A673 (cell line): Measurements from ENCODE around the gene TSHZ2. TPM values are rescaled to one million over a fixed set of nuclear protein-coding genes. Genes with fewer than 3 reads are reported as not detected.

Source experiments
- BruUV-seq: library from RNA; stranded (reverse); fragments of 400-500 nt; replicated peaks from 2 replicates; lab custom pipeline; 2021; lab: Mats Ljungman, UMichigan
- CTCF ChIA-PET: fragments of 300-600 bp; sonication (Branson Sonifier 250); formaldehyde crosslinking; loops from one replicate; lab custom pipeline; 2022; ENCODE audit warnings: antibody characterized with exemption; lab: Charles Lee
- POLR2A ChIA-PET: fragments of 300-600 bp; sonication (Branson Sonifier 250); formaldehyde crosslinking; loops from one replicate; lab custom pipeline; 2022; ENCODE audit warnings: antibody characterized with exemption; ENCODE audit not compliant: low non-redundant PET; lab: Charles Lee
- DNase-seq: peaks from one replicate; pipeline ENCODE4 v3.0.0-alpha.2; 2015; ENCODE audit warnings: low spot score
- H3K27ac ChIP-seq: fragments of 200-600 bp; sonication (generic); 2 replicates; pipeline ENCODE4 v1.5.1; 2016; ENCODE audit warnings: mixed run types, low read depth, mild to moderate bottlenecking, mixed read lengths, antibody characterized with exemption, low read length; ENCODE audit not compliant: poor library complexity, severe bottlenecking
- H3K27me3 ChIP-seq: fragments of 200-600 bp; sonication (generic); replicated peaks from 2 replicates; pipeline ENCODE4 v1.6.1; 2017; ENCODE audit warnings: mixed run types, low read depth, mild to moderate bottlenecking, mixed read lengths, antibody characterized with exemption, low read length; ENCODE audit not compliant: insufficient read depth, poor library complexity
- H3K36me3 ChIP-seq: fragments of 200-600 bp; sonication (generic); 2 replicates; pipeline ENCODE4 v1.6.1; 2016; ENCODE audit warnings: mixed run types, mild to moderate bottlenecking, mixed read lengths, antibody characterized with exemption, low read length; ENCODE audit not compliant: insufficient read depth, poor library complexity, severe bottlenecking
- H3K4me1 ChIP-seq: fragments of 200-600 bp; sonication (generic); 2 replicates; pipeline ENCODE4 v1.6.1; 2017; ENCODE audit warnings: mixed run types, mild to moderate bottlenecking, mixed read lengths, antibody characterized with exemption, low read length; ENCODE audit not compliant: insufficient read depth, poor library complexity, severe bottlenecking
- H3K4me3 ChIP-seq: fragments of 200-600 bp; sonication (generic); 2 replicates; pipeline ENCODE4 v1.5.1; 2016; ENCODE audit warnings: low read depth, mixed run types, mild to moderate bottlenecking, mixed read lengths, low read length; ENCODE audit not compliant: poor library complexity, severe bottlenecking
- H3K9me3 ChIP-seq: fragments of 200-600 bp; sonication (generic); 2 replicates; pipeline ENCODE4 v1.6.1; 2016; ENCODE audit warnings: mixed run types, low read depth, mild to moderate bottlenecking, mixed read lengths, antibody characterized with exemption, low read length; ENCODE audit not compliant: poor library complexity, severe bottlenecking
- CTCF ChIP-seq: fragments of 300-800, 200-600 bp; sonication (generic); conservative IDR thresholded peaks from 2 replicates; pipeline ENCODE4 v1.5.1; 2017; ENCODE audit warnings: low read depth, mild to moderate bottlenecking, antibody characterized with exemption, low read length, moderate library complexity, mixed read lengths
- EZH2 ChIP-seq: fragments of 200-600 bp; sonication (generic); IDR thresholded peaks from 2 replicates; pipeline ENCODE4 v1.6.1; 2017; ENCODE audit warnings: borderline replicate concordance, low read depth, mild to moderate bottlenecking, mixed read lengths, antibody characterized with exemption, low read length; ENCODE audit not compliant: poor library complexity, severe bottlenecking
- intact Hi-C: fragments of 100-400 bp; cut with micrococcal nuclease; formaldehyde crosslinking; loops from one replicate; pipeline ENCODE4 v1.10.0; 2022; ENCODE audit not compliant: unreplicated experiment
- total RNA-seq: library from RNA; stranded (reverse); gene quantifications from 2 replicates; pipeline ENCODE4 v1.2.3, GENCODE V29; 2021

The TSHZ2 gene
- total RNA-seq, 1 experiment from 2014 or later: 4.1 TPM

GRCh38 chr20:53423587-53424146 lies 451.5 kb downstream of the TSHZ2 start:
- H3K27ac ChIP-seq: no peak overlapping the region
- H3K27me3 ChIP-seq: no peaks in the 10 kb centered on the region
- TF ChIP-seq EZH2 (no peak), CTCF (no peak)
- intact Hi-C loops: no loop called here
- BruUV-seq: no TSS peak
- no peaks in the 10 kb centered on the region for H3K4me1 ChIP-seq
- H3K4me3 ChIP-seq: no peak overlapping the region
- H3K36me3 ChIP-seq: no peaks in the 10 kb centered on the region
- ChIA-PET CTCF (no interaction called here), POLR2A (no interaction called here)
- DNase-seq: no peak
- H3K9me3 ChIP-seq: no peaks in the 10 kb centered on the region

GRCh38 chr20:53425481-53425880 lies 453.3 kb downstream of the TSHZ2 start:
- DNase-seq: no peak
- POLR2A ChIA-PET: no interaction called here
- CTCF ChIA-PET: no interaction called here
- Histone ChIP-seq H3K9me3 (no peaks in the 10 kb centered on the region), H3K4me1 (no peaks in the 10 kb centered on the region), H3K36me3 (no peaks in the 10 kb centered on the region), H3K27me3 (no peaks in the 10 kb centered on the region), H3K4me3 (no peak overlapping the region), H3K27ac (no peak overlapping the region)
- TF ChIP-seq EZH2: no peak
- no peak for TF ChIP-seq CTCF
- intact Hi-C loops: no loop called here
- BruUV-seq: no TSS peak

- ChIA-PET CTCF (no interaction called here), POLR2A (no interaction called here)
- no peak for DNase-seq
- H3K27ac ChIP-seq: no peak overlapping the region
- no peak overlapping the region for H3K4me3 ChIP-seq
- BruUV-seq: no TSS peak
- no peaks in the 10 kb centered on the region for H3K27me3 ChIP-seq
- no peaks in the 10 kb centered on the region for H3K9me3 ChIP-seq
- TF ChIP-seq EZH2: no peak
- no peak for TF ChIP-seq CTCF
- intact Hi-C loops: no loop called here
- no peaks in the 10 kb centered on the region for H3K36me3 ChIP-seq
- no peaks in the 10 kb centered on the region for H3K4me1 ChIP-seq
Measured at GRCh38 chr20:53425941-53426340, 453.8 kb downstream of the TSHZ2 start.
